Peyer's patch (tissue), 4 donors: ENCODE data around the gene GPR84. TPM values are rescaled to one million over a fixed set of nuclear protein-coding genes. Genes with fewer than 3 reads are reported as not detected.

Source experiments
- DNase-seq, 3 donors: peaks; one replicate each; pipeline ENCODE4 v3.0.0-alpha.2; 2017 to 2019
- H3K27ac ChIP-seq, 4 donors: fragments of 200-600 bp; sonication (generic); one replicate each; pipeline ENCODE4 v1.5.1; 2016 to 2019
- H3K27me3 ChIP-seq, 2 donors: fragments of 200-600 bp; sonication (generic); one replicate each; pipeline ENCODE4 v1.5.1; 2019
- H3K36me3 ChIP-seq, 3 donors: fragments of 200-600 bp; sonication (generic); one replicate each; pipeline ENCODE4 v1.5.1; 2016 to 2019
- H3K4me1 ChIP-seq, 4 donors: fragments of 200-600 bp; sonication (generic); one replicate each; pipeline ENCODE4 v1.5.1; 2016 to 2019
- H3K4me3 ChIP-seq, 4 donors: fragments of 200-600 bp; sonication (generic); 1 replicate in 3 of 4; 2 replicates in 1 of 4; pipeline ENCODE4 v1.5.1; 2016 to 2019; ENCODE audit warnings: mild to moderate bottlenecking in 1 of 4
- H3K9me3 ChIP-seq, 4 donors: fragments of 200-600 bp; sonication (generic); one replicate each; pipeline ENCODE4 v1.5.1; 2016 to 2019; ENCODE audit warnings: mild to moderate bottlenecking in 1 of 4
- POLR2A ChIP-seq, 2 donors: fragments of 450-650 bp; IDR thresholded peaks; one replicate each; pipeline ENCODE4 v1.5.1; 2017; ENCODE audit warnings: antibody characterized with exemption in 2 of 2, mild to moderate bottlenecking in 2 of 2, moderate library complexity in 2 of 2
- total RNA-seq, 4 donors: library from RNA; depleted of rRNA; stranded (reverse); fragments of >200 nt; gene quantifications; one replicate each; pipeline ENCODE4 v1.1.0, GENCODE V29; 2016
- TF ChIP-seq, protein P1 (sequence below), 6 experiments: fragments of 450-650 bp in 4 of 6; fragments of 200-600 bp in 2 of 6; sonication (generic) in 1 of 6; IDR thresholded peaks; one replicate each; pipeline ENCODE4 v1.5.1; 2017 to 2019; ENCODE audit warnings: antibody characterized with exemption in 6 of 6, mild to moderate bottlenecking in 3 of 6, moderate library complexity in 1 of 6

The GPR84 gene
- total RNA-seq, 4 donors from 2014 or later: not detected

DNA sequence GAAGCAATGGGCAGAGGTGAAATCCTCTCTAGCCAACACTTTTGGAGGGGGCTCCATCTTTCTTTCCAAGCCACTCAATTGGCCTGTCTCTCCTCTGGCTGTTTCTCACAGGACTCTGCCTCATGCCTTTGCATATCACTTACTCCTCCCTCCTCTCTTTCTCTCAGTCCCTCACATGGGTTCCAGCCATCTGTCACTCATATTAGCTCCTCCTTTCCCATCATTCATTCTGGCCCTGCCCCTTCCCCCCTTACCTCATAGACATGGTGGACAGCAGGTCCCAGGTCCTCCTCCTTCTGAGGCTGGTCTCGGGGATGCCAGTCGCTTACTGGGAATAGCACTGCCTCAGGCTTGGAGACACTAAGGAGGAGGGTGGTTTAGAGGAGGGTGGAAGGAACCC lies 36.8 kb upstream of the GPR84 start:
- Histone ChIP-seq H3K27me3 (no peaks in the 10 kb centered on the region), H3K27ac (no peak overlapping the region), H3K4me1 (no peaks in the 10 kb centered on the region), H3K9me3 (no peaks in the 10 kb centered on the region), H3K4me3 (no peak overlapping the region), H3K36me3 (peaks cover 0 to 93% (median 0%) of the 10 kb centered on the region in 3 donors)
- no peak for DNase-seq
- TF ChIP-seq POLR2A (IDR thresholded peaks at IDR 0.05): no peak
- TF ChIP-seq, protein P1, sequence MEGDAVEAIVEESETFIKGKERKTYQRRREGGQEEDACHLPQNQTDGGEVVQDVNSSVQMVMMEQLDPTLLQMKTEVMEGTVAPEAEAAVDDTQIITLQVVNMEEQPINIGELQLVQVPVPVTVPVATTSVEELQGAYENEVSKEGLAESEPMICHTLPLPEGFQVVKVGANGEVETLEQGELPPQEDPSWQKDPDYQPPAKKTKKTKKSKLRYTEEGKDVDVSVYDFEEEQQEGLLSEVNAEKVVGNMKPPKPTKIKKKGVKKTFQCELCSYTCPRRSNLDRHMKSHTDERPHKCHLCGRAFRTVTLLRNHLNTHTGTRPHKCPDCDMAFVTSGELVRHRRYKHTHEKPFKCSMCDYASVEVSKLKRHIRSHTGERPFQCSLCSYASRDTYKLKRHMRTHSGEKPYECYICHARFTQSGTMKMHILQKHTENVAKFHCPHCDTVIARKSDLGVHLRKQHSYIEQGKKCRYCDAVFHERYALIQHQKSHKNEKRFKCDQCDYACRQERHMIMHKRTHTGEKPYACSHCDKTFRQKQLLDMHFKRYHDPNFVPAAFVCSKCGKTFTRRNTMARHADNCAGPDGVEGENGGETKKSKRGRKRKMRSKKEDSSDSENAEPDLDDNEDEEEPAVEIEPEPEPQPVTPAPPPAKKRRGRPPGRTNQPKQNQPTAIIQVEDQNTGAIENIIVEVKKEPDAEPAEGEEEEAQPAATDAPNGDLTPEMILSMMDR (IDR thresholded peaks at IDR 0.05): no peak

DNA sequence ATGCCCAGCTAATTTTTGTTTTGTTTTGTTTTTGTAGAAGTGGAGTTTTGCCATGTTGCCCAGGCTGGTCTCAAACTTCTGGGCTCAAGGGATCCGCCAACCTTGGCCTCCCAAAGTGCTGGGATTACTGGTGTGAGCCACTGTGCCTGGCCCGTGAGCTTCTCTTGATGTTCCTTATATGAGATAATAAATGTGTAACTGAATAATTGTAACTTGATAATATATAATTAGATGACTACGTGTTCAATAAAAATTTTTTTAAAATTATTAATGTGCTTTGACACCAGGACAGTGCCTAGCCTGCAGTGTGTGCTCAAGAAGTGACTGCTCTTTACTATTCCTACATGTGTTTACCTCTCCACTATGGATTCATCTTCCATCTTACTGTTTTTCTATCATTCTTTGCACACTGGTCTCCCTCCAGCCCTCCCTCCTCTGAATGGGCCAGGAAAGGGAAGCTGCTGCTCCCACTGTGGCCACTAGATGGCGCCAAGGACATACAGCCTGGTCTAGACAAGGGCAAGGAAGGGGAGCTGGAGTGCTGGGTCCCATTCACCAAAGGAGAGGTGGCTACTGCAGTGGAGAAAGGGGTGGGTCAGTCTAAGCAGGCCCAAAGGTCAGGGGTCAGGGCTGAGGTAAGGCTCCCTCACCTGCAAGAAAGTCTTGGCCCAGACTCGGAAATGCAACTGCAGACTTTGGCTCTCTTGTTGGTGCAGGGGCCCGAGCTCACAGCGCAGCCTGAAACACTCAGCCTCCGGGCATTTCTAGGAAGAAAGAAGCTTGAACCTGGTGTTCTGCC lies 34.9 kb upstream of the GPR84 start:
- Histone ChIP-seq H3K4me1 (no peaks in the 10 kb centered on the region), H3K27me3 (no peaks in the 10 kb centered on the region), H3K4me3 (no peak overlapping the region), H3K36me3 (peaks cover 0 to 93% (median 0%) of the 10 kb centered on the region in 3 donors), H3K27ac (no peak overlapping the region), H3K9me3 (no peaks in the 10 kb centered on the region)
- TF ChIP-seq, protein P1 (IDR thresholded peaks at IDR 0.05): peak; percentile 89 to 98 (median 94)
- no peak for TF ChIP-seq POLR2A (IDR thresholded peaks at IDR 0.05)
- peak; percentile 87 to 93 (median 88) for DNase-seq

DNA sequence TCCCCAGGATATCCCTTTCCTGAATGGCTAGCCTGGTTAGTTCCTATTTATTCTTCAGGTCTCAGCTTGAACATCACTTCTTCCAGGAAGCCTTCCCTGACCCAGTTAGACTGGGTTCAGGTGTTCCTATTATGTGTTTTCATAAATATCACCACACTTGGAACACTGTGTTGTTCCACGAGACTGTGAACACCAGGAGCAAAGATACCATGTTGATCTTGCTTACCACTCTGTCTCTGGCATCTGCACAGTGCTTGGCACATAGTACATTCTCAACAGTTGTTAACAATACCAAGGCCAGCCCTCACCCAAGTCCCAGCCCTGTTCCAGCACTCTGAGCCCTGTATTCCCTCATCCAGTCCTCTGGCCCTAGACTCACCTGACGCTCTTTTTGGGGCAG lies 33.9 kb upstream of the GPR84 start:
- TF ChIP-seq, protein P1 (IDR thresholded peaks at IDR 0.05): no peak
- no peak for TF ChIP-seq POLR2A (IDR thresholded peaks at IDR 0.05)
- Histone ChIP-seq H3K4me3 (no peak overlapping the region), H3K9me3 (no peaks in the 10 kb centered on the region), H3K27me3 (no peaks in the 10 kb centered on the region), H3K27ac (no peak overlapping the region), H3K4me1 (no peaks in the 10 kb centered on the region), H3K36me3 (peaks cover 0 to 83% (median 0%) of the 10 kb centered on the region in 3 donors)
- no peak for DNase-seq

DNA sequence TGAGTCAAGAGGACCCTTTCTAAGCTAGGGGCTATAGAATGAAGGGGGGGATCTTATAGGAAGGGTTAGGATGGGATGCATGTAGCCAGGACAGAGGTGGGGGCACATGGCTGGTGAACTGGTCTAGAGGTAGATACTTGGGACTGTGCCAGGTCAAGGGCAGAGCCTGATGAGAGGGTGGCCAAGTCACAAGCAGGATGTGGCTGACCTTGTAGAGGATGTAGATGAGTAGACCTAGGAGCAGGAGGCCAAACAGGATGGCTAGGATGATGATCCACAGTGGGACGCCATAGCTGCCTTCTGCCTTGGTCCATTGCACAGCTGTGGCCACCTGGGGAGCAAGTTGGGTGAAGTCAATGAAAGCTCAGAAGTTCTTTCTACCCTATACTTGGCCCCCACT lies 32.9 kb upstream of the GPR84 start:
- H3K36me3 ChIP-seq: peaks cover 0 to 73% (median 0%) of the 10 kb centered on the region in 3 donors
- H3K27me3 ChIP-seq: no peaks in the 10 kb centered on the region
- H3K4me1 ChIP-seq: no peaks in the 10 kb centered on the region
- no peak overlapping the region for H3K4me3 ChIP-seq
- no peak for DNase-seq
- no peaks in the 10 kb centered on the region for H3K9me3 ChIP-seq
- no peak overlapping the region for H3K27ac ChIP-seq
- TF ChIP-seq, protein P1 (IDR thresholded peaks at IDR 0.05): no peak
- TF ChIP-seq POLR2A (IDR thresholded peaks at IDR 0.05): no peak

DNA sequence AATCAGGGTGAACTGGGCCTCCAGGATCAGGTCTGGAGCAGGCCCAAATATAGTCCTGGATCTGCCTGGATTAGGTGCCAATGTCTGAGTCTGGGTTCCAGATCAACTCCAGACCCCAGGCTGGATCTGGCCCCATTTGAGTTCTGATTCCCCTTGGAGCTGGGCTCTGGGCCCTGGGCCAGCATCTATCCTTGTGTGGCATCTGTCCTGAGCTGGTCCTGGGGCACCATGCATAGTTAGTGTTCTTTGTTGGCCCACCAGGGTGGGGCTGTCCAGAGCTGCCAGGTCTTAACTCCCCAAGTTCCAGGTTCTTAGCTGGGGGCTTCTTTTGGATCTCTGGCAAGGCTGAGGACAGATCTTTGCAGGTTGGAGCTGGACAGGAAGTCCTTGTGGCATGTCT lies 31.3 kb upstream of the GPR84 start:
- no peaks in the 10 kb centered on the region for H3K27me3 ChIP-seq
- H3K9me3 ChIP-seq: no peaks in the 10 kb centered on the region
- peaks cover 0 to 57% (median 0%) of the 10 kb centered on the region in 3 donors for H3K36me3 ChIP-seq
- H3K4me1 ChIP-seq: peaks cover 0 to 11% (median 1%) of the 10 kb centered on the region in 4 donors
- no peak overlapping the region for H3K27ac ChIP-seq
- H3K4me3 ChIP-seq: no peak overlapping the region
- DNase-seq: no peak
- TF ChIP-seq, protein P1 (IDR thresholded peaks at IDR 0.05): no peak
- TF ChIP-seq POLR2A (IDR thresholded peaks at IDR 0.05): no peak
